Measurements from ENCODE around the gene EMILIN2.
"Not testable (repeated sequence)": the region's sequence is repeated elsewhere in the genome, so short reads cannot be mapped to it uniquely, and the experiment has no call there.

EMILIN2 gene

DNA sequence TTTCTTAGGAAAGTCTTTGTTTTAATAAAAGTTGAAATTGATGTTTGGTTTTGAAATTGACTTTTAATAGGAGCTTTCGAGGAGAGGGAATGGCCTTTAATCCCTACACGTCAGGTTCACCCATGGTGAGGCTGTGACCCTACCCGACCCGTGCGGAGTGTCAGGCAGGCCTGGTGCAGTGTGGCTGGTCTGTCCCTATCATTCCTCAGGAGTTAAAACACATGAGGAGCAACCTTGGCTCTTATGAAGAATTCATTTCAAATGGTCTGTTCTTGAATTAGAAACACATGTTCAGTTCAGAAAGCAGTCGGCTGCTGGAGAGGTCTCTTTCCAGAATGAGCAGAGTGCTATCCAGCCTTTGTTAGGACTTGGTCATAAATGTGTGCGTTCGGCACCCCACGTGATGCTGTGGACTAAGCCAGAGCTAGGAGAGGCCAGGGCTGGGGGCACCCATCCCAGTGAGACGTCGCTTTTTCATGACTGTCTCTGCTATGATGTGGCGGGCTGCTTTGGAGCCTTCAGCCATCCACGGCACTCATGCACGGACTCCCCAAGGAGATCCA is 54.7 kb downstream of the EMILIN2 start:
- no peak for DNase-seq

DNA sequence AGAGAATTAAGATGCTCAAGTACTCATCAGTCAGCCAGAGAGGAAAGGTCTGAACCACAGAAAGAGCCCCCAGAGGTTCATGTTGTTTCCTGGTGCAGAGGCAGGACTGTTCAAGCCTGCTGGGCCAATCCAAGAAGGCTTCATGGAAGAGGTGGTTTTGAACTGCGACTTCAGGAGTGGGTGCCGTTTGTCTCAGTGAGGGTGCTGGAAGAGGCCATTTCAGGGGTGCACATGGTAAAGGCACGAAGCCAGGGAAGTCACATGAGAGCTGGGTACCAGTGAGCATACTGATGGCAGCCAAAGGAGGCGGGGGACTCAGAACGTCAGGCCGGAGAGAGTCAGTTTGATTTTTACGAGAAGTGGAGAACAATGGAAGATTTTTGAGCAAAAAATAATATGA is 55.5 kb downstream of the EMILIN2 start:
- DNase-seq: no peak

DNA sequence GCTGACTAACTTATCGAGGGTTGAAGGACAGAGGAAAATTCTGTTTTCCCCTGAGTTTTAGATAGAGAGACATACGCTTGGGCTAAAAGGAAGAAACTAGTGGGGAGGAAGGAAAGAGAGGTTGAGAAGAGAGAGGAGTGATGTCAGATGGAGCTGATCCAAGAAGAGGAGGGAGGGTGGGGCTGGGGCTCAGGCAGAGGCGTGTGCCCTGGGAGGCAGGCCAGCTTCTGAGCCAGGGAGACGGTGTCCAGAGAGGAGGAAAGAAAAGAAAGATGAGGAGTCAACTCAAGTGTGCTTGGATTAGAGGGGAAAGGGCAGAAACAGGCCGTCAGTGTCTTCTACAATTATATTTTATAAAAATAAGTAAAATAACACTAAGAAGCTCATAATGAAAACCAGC is 56.2 kb downstream of the EMILIN2 start:
- DNase-seq: no peak

DNA sequence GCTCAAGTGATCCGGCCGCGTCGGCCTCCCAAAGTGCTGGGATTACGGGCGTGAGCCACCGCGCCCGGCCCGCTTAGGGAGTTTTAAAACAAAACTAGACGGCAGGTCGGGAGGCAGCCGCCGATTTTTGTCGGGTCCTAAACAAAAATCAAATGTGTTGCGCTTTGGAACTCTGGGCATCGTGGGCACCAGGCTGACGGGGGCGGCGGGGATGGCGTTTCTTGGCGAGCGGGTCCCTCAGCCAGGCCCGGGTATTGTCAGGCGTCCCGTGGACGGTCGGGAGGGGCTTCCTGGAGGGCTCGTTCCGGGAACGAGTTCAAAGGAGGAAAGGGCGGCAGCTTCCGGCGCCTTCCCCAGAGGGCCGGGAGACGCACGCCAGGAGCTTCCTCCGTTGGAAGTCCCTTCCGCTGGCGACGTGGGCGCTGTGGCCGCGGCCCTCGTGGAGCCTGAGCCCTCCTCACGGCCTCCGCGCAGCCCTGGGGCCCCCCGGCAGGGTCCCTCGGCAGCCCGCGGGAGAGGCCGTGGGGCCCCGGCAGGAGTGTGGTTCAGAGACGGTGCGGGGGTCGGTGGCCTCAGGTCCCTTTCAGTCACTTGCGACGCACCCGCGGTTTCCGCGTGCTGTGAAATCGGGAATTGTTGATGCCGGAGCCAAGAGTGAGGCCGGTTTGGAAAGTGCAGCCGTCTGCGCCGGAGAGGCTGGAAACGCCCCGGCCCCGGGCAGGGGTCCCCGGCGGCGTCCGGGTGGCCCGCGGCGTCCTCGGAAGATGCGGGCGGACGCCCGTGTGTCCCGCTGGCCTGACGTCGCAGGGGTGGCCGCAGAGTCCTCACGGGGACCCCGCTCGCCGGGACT is 59.3 kb downstream of the EMILIN2 start:
- peak; percentile 28 for DNase-seq

DNA sequence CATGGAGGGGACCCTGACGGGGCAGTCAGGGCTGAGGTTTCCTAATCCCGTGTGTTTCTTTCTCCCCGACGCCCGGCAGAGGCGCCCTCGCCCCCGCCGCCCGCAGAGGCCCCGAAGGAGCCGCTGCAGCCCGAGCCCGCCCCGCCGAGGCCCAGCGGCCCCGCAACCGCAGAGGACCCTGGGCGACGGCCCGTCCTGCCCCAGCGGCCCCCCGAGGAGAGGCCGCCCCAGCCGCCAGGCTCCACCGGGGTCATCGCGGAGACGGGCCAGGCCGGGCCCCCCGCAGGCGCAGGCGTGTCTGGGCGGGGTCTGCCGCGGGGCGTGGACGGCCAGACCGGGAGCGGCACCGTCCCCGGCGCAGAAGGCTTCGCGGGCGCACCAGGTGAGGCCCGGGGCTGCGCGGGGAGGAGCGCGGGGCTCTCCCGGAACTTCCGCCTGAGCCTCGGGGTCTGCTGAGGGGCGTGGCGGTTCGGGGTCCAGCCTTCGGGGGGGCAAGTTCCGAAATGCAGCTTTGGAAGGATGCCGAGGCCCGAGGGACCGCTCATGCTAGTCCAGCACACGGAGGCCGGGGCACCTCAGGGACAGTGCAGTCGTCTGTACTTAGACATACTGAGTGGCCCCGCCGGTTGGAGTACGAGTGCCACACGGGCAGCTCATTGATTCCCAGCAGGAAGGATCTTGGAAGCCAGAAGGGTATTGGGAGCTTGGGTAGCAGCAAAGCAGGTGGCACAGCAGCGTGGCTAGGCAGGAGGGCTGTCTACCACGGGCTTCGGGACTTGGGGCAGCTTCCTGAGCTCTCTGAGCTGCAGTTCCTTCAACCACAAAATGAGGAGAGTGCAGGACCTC is 60.1 kb downstream of the EMILIN2 start:
- peak; percentile 10 for DNase-seq

GRCh38 chr18:2907550-2908135 is 60.8 kb downstream of the EMILIN2 start:
- DNase-seq: no peak

DNA sequence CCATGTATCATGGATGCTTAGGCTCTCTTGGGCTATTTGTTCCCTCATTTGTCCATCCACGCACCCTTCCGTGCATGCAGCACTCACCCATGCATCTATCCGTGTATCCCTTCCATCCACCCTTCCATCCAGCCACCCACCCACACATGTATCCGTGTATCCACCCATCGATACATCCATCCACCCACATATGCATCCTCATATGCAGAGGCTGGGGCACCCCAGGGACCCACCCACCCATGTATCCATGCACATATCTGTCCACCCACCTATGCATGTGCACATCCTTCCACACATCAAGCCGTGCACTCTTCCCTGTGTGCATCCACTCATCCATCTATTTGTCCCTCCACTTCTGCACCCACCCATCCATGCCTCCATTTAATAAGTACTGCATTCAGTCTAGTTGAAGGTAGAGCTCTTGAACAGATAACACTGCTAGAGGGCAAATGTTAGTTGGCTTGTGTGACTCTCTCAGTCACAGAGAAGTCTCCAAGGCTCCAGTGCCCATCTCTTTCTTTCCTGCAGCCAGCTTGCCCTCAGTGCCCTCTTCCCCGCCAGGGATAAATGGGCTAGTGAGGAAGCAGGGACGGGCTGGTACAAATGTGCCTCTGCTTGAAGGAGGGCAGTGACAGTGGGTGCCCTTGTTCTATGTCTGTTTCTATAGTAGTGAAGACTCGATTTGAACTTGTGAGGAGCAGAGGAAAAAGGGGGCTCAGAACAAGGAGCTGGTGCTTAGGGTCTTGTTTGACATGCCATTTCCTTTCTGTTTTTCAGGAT is 61.5 kb downstream of the EMILIN2 start:
- no peak for DNase-seq

DNA sequence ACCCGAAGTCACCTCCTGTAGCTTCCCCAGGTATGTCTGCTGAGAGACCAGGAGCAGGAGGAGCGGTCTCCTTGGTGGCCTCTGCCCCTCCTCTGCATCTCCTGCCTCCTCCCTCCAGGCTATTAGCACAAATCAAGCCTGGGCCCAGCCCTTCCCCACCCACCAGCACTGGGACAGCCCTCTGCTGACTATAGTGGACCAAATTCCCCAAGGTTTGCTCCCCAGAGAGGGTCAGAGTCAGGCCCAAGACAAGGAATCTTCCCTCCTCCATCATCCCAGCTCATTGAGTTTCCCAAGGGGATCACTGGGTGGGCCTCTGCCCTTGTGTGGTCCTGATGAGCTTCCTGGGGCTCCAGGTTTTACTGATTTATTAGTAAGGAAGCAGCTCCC is 62.1 kb downstream of the EMILIN2 start:
- DNase-seq: no peak

DNA sequence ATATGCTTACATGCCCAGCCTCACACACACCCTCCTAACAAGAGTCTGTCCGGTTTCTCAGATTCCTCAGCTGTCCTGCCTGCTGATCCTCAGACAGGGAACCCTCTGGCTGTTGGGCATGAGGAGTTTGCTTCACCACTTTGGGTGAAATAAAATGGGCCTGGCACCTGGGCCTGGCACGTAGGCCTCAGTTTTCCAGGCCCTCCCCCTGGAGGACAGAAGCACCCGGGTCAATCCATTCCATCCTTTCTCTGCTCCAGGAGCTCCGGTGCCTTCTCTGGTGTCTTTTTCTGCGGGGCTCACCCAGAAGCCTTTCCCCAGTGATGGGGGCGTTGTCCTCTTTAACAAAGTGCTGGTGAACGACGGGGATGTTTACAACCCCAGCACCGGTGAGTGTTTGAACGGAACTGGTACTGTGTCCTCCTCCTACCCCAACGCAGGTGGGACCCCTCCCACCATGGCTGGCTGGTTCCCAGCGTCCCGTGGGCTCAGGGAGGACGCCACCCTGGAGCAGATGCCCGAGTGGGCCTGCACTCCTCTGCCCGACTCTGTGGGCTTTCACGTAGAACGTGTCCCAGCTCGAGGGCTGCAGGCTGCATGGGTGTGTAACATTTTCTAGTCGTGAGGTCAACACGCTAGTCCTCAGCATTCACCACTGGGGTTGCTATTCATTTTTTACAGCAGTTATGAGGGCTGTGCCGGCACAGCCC is 62.8 kb downstream of the EMILIN2 start:
- no peak for DNase-seq

GRCh38 chr18:2910261-2910660 is 63.5 kb downstream of the EMILIN2 start:
- no peak for DNase-seq

- DNase-seq: no peak
These were observed 64.1 kb downstream of the EMILIN2 start for GRCh38 chr18:2910751-2911425.

- no peak for DNase-seq
These were observed 64.7 kb downstream of the EMILIN2 start for GRCh38 chr18:2911533-2911932.

DNA sequence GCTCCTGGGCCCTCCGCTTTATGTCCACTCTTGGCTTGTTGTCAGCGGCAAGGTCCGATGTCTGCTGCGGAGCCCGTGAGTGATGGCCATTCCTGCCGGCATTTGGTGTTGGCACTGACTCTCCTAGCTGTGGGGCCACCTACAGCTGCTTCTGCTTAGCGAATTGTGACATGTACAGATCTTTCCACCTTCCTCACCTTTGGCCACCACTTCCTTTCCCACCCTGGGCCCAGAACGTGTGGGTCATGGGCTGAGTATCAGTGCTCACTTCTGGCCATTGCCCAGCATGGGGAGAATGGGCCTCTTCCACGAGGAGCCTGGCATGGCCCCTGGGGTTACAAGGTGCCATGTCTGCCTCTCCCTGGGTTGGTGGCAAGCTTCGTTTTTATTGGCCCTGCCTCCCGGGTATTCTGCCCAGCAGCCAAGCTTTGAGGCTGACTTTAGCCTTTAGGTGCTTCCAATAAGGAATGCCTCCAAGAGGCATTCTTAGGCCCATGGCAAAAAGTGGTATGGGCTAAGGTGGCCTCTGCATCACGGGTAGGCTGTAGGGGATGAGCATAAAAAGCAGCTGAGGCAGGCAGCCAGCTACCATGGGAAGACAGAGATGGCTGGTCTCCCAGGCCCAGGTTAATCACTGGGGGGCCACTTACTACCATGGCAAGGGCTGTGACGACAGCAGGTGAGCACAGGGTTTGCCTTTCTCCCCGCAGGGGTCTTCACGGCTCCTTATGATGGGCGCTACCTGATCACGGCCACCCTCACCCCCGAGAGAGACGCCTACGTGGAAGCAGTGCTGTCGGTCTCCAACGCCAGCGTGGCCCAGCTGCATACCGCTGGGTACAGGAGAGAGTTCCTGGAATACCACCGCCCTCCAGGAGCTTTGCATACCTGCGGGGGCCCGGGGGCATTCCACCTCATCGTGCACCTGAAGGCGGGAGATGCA is 65.8 kb downstream of the EMILIN2 start:
- no peak for DNase-seq

DNA sequence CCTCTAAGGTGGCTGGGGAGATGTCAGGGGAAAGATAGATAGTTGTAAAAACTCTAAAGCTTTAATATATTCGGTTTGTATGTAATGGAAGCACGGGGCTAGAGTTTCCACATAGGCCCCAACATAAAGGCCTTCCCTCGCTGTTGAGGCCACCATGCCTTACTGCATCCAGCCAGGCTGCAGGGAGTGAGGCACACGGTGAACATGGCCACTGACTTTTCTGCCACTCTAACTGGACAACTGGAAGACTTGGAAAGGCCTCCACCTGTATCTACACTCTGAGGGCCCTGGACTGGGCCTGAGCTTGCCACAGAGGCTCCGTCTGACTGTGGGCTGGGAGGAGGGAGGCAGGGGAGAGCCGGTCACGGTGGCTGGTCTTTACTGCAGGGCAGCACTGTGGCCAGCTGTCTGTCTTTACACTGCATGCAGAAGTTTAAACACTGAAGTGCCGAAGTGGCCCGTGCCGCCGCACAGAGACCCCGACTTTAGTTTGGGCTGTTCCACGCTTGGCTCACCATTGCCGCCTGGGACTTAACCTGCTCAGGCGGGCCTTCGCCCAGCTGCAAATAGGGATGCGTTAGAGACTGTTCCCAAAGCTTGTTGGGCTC is 66.7 kb downstream of the EMILIN2 start:
- DNase-seq: no peak

DNA sequence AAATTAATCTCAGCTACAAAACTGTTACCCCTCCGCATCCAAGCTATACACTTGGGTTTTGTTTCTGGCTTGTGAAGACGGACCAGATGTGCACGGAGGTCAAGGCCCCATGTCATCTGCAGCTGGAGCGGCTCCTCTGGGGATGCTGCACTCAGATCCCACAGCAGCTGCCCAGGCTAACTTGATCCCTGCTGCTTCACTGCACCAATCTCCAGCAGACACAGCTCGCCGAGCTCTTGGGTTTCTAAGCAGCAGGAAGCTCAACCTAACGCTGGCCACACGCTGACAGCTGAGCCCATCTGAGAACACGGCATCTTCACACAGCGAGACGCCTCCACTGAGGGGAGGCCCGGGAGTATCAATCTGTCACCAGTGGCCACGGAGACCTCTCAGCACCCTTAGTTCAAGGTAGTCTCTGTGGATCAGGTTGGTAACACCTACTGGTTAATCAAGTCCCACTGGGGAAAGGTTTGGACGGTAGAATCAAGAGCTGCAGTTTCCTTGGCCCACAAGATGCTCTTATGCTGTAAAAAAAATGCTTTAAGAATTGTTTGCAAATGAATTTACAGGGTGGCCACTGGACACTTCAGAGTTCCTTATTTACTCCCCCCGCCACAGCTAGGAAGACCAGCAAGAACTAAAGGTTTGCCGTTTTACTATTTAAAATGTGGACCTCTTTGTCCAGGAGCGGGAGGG is 67.5 kb downstream of the EMILIN2 start:
- no peak for DNase-seq

DNA sequence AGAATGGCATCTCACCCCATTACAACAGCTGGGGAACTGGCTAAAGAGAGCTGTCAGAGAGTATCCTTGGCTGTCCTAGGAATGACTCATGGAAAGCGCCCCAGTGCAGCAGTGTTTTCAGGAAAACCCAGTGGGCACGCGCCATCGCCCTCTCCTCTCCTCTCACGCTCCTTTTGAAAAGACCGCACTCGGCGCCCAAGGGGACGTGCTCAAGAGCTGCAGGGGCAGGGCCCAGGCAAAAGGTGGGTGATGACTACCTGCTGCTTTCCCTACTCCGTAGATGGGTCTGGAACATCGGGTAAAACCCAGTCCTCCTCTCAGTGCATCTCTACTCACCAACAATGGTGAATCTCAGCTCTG is 68.1 kb downstream of the EMILIN2 start:
- no peak for DNase-seq

DNA sequence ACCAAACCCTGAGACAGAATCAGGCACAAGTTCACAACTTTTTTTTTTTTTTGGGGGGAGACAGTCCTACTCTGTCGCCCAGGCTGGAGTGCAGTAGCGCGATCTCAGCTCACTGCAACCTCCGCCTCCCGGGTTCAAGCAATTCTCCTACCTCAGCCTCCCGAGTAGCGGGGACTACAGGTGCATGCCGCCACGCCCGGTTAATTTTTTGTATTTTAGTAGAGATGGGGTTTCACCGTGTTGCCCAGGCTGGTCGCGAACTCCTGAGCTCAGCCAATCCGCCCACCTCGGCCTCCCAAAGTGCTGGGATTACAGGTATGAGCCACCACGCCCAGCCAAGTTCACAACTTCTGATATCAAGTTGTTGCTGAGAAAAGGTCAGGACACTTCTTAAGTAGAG is 68.7 kb downstream of the EMILIN2 start:
- not testable (repeated sequence) for DNase-seq

DNA sequence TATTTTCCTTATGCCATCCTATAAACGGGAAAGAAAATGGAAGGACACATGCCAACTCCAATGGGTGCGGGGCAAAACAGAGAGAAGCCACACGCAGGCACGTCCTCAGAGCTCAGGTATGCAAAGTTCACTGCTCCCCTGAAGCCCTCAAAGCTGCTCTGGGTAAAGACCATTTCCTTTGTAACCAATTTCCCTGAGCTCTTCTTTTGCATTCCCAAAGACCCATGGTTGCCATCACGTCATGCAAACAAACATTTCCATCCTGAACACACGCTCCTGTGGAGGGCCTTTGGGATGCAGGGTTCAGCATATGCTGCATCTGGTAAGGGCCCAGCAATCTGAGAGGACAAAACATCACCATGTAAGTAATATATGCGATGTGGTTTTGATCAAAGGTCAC is 69.4 kb downstream of the EMILIN2 start:
- no peak for DNase-seq

Measured in NK-92 treated with Interleukin-12 subunit alpha and Interleukin-12 subunit beta, amount 100 ng/mL, for 24 hours (cell line).